Measurements from ENCODE around the gene SORCS2. TPM values are rescaled to one million over a fixed set of nuclear protein-coding genes. Genes with fewer than 3 reads are reported as not detected.

SORCS2 gene
- polyA plus RNA-seq, 1 donor from 2014 or later, result 1.0 TPM

- Histone ChIP-seq H2AFZ (ENCODE audit: low read depth, low read length) (no peak overlapping the region), H4K20me1 (ENCODE audit: insufficient read depth) (peaks cover 10% of the 10 kb centered on the region), H3K79me2 (replicated peaks; ENCODE audit: insufficient read depth, low read length) (no peaks in the 10 kb centered on the region), H3K9ac (ENCODE audit: low read length) (no peak overlapping the region), H3K27me3 (ENCODE audit: insufficient read depth, low read depth, low read length) (no peaks in the 10 kb centered on the region), H3K4me2 (ENCODE audit: low read length) (no peak overlapping the region), H3K9me3 (ENCODE audit: low read length) (no peaks in the 10 kb centered on the region), H3K9me2 (ENCODE audit: insufficient read depth, low read length) (no peaks in the 10 kb centered on the region), H3K27ac (ENCODE audit: low read length) (no peak overlapping the region), H3K4me3 (ENCODE audit: low read length) (no peak overlapping the region), H3K36me3 (ENCODE audit: insufficient read depth, low read length) (no peaks in the 10 kb centered on the region), H3F3A (ENCODE audit: insufficient read depth, low read length, poor library complexity, severe bottlenecking) (no peaks in the 10 kb centered on the region)
- TF ChIP-seq EZH2 (IDR thresholded peaks at IDR 0.05; ENCODE audit: borderline replicate concordance, insufficient read depth, low read length, poor library complexity, severe bottlenecking) (no peak), TAF1 (IDR thresholded peaks at IDR 0.05; ENCODE audit: low read depth) (no peak), CTCF (IDR thresholded peaks at IDR 0.05; ENCODE audit: poor library complexity, severe bottlenecking) (no peak), MXI1 (conservative IDR thresholded peaks at IDR 0.05; ENCODE audit: poor library complexity, severe bottlenecking) (no peak), EP300 (conservative IDR thresholded peaks at IDR 0.05; ENCODE audit: poor library complexity, severe bottlenecking) (no peak), SMC3 (conservative IDR thresholded peaks at IDR 0.05; ENCODE audit: poor library complexity) (no peak), REST (IDR thresholded peaks at IDR 0.05; ENCODE audit: borderline replicate concordance) (no peak), POLR2AphosphoS5 (IDR thresholded peaks at IDR 0.05) (no peak), RAD21 (conservative IDR thresholded peaks at IDR 0.05) (no peak)
These were observed 571.5 kb downstream of the SORCS2 start for GRCh38 chr4:7763788-7764187.

GRCh38 chr4:7764466-7764865, 572.1 kb downstream of the SORCS2 start:
- H3K36me3 ChIP-seq (ENCODE audit: insufficient read depth, low read length), result no peaks in the 10 kb centered on the region
- H3K4me3 ChIP-seq (ENCODE audit: low read length), result no peak overlapping the region
- no peaks in the 10 kb centered on the region for H3F3A ChIP-seq (ENCODE audit: insufficient read depth, low read length, poor library complexity, severe bottlenecking)
- H3K79me2 ChIP-seq (replicated peaks; ENCODE audit: insufficient read depth, low read length), result no peaks in the 10 kb centered on the region
- H3K9ac ChIP-seq (ENCODE audit: low read length), result no peak overlapping the region
- TF ChIP-seq CTCF (IDR thresholded peaks at IDR 0.05; ENCODE audit: poor library complexity, severe bottlenecking), result no peak
- no peak for TF ChIP-seq RAD21 (conservative IDR thresholded peaks at IDR 0.05)
- TF ChIP-seq POLR2AphosphoS5 (IDR thresholded peaks at IDR 0.05), result no peak
- no peak for TF ChIP-seq REST (IDR thresholded peaks at IDR 0.05; ENCODE audit: borderline replicate concordance)
- TF ChIP-seq TAF1 (IDR thresholded peaks at IDR 0.05; ENCODE audit: low read depth), result no peak
- H3K27ac ChIP-seq (ENCODE audit: low read length), result no peak overlapping the region
- peaks cover 10% of the 10 kb centered on the region for H4K20me1 ChIP-seq (ENCODE audit: insufficient read depth)
- no peak overlapping the region for H3K4me2 ChIP-seq (ENCODE audit: low read length)
- no peaks in the 10 kb centered on the region for H3K9me3 ChIP-seq (ENCODE audit: low read length)
- no peaks in the 10 kb centered on the region for H3K9me2 ChIP-seq (ENCODE audit: insufficient read depth, low read length)
- H3K27me3 ChIP-seq (ENCODE audit: insufficient read depth, low read depth, low read length), result no peaks in the 10 kb centered on the region
- H2AFZ ChIP-seq (ENCODE audit: low read depth, low read length), result no peak overlapping the region

All from neural cell (in vitro differentiated cells).